HepG2 (cell line): Measurements from ENCODE around the gene ZNF75A. TPM values are rescaled to one million over a fixed set of nuclear protein-coding genes. Genes with fewer than 3 reads are reported as not detected.

Source experiments
- ATAC-seq: fragments of 200-7000 bp; cut with Tn5 transposase; 3 replicates; pipeline ENCODE4 v1.9.1; 2020; ENCODE audit warnings: mild to moderate bottlenecking, moderate library complexity
- BruUV-seq: library from RNA; stranded (reverse); fragments of 400-500 nt; replicated peaks from 2 replicates; lab custom pipeline; 2021; lab: Mats Ljungman, UMichigan
- CTCF ChIA-PET: fragments of 300-600 bp; formaldehyde crosslinking; extraction: SDS; loops from one replicate; lab custom pipeline; 2021; ENCODE audit warnings: low total read pairs, inconsistent platforms, low intra/inter-chr PET ratio; lab: Yijun Ruan, JAX
- POLR2A ChIA-PET: fragments of 350-600 bp; sonication (Branson Sonifier 250); formaldehyde crosslinking; loops from one replicate; lab custom pipeline; 2020; ENCODE audit warnings: antibody characterized with exemption, inconsistent platforms; lab: Yijun Ruan, JAX
- DNase-seq: peaks from one replicate; pipeline ENCODE4 v3.0.0-alpha.2; 2015; ENCODE audit warnings: low spot score
- FAIRE-seq: peaks from 3 replicates; lab custom pipeline; 2011; peaks lifted over from hg19 to GRCh38; lab: Jason Lieb, UNC
- H2AFZ ChIP-seq: one replicate; pipeline ENCODE4 v1.6.1; 2011; ENCODE audit warnings: low read length, inconsistent platforms
- H3K27ac ChIP-seq: fragments of 300-600 bp; 3 replicates; pipeline ENCODE4 v1.8.0; 2011; ENCODE audit warnings: mixed run types, mild to moderate bottlenecking, mixed read lengths, low read length, inconsistent platforms; ENCODE audit not compliant: insufficient read depth; ENCODE audit errors: extremely low read length
- H3K27me3 ChIP-seq, 2 experiments: fragments of 200-600 bp in 1 of 2; 2 replicates in 1 of 2; 3 replicates in 1 of 2; pipeline versions ENCODE4 v1.6.0 to v1.8.0; 2011; ENCODE audit warnings: low read length in 2 of 2, mild to moderate bottlenecking in 2 of 2, moderate library complexity in 2 of 2, inconsistent platforms in 1 of 2; ENCODE audit not compliant: insufficient read depth in 2 of 2, control insufficient read depth in 1 of 2
- H3K36me3 ChIP-seq, 2 experiments: fragments of 200-600 bp in 1 of 2; replicated peaks in 1 of 2; 2 replicates in 1 of 2; 3 replicates in 1 of 2; pipeline versions ENCODE4 v1.5.1 to v1.8.0; 2011; ENCODE audit warnings: low read length in 2 of 2, inconsistent platforms in 1 of 2; ENCODE audit not compliant: insufficient read depth in 2 of 2, control insufficient read depth in 1 of 2
- H3K4me1 ChIP-seq: 2 replicates; pipeline ENCODE4 v1.5.1; 2012; ENCODE audit warnings: low read length, inconsistent platforms; ENCODE audit not compliant: insufficient read depth
- H3K4me2 ChIP-seq: 2 replicates; pipeline ENCODE4 v1.6.0; 2011; ENCODE audit warnings: low read depth, low read length, inconsistent platforms
- H3K4me3 ChIP-seq, 3 experiments: fragments of 200-600 bp in 1 of 3; sonication (generic), shearing (Covaris generic) in 1 of 3; replicated peaks in 1 of 3; 2 replicates each; pipeline ENCODE4 v1.5.1; 2011 to 2016; ENCODE audit warnings: low read length in 3 of 3, inconsistent platforms in 2 of 3, low read depth in 2 of 3, mild to moderate bottlenecking in 2 of 3, control low read depth in 1 of 3, mixed read lengths in 1 of 3; ENCODE audit not compliant: insufficient read depth in 1 of 3
- H3K79me2 ChIP-seq: one replicate; pipeline ENCODE4 v1.6.1; 2011; ENCODE audit warnings: low read length, inconsistent platforms; ENCODE audit not compliant: insufficient read depth
- H3K9ac ChIP-seq: 2 replicates; pipeline ENCODE4 v1.6.0; 2011; ENCODE audit warnings: mild to moderate bottlenecking, low read depth, low read length, inconsistent platforms; ENCODE audit not compliant: insufficient read depth
- H3K9me3 ChIP-seq: 2 replicates; pipeline ENCODE4 v1.5.1; 2012; ENCODE audit warnings: mild to moderate bottlenecking, low read length
- H4K20me1 ChIP-seq: 2 replicates; pipeline ENCODE4 v1.6.0; 2011; ENCODE audit warnings: inconsistent platforms, mild to moderate bottlenecking, low read length, moderate library complexity; ENCODE audit not compliant: insufficient read depth
- CENPT ChIP-seq: sonication (generic); formaldehyde crosslinking; IDR thresholded peaks from 2 replicates; pipeline ENCODE4 v1.8.0; 2022; ENCODE audit warnings: low read depth, mild to moderate bottlenecking, moderate library complexity, missing genetic modification reagents
- MAFK ChIP-seq, 2 experiments: IDR thresholded peaks in 1 of 2; conservative IDR thresholded peaks in 1 of 2; 2 replicates each; pipeline ENCODE4 v1.6.1; 2011; ENCODE audit warnings: improper control_type of control experiment in 2 of 2, low read length in 2 of 2
- SIX4 ChIP-seq: sonication (generic); formaldehyde crosslinking; IDR thresholded peaks from 2 replicates; pipeline ENCODE4 v1.4.0; 2020; ENCODE audit warnings: missing genetic modification reagents
- SOX5 ChIP-seq: IDR thresholded peaks from 2 replicates; pipeline ENCODE4 v1.6.1; 2016; ENCODE audit warnings: borderline replicate concordance
- SP1 ChIP-seq, 2 experiments: fragments of 450-650 bp in 1 of 2; sonication (generic) in 1 of 2; formaldehyde crosslinking in 1 of 2; IDR thresholded peaks; 2 replicates each; pipeline versions ENCODE4 v1.4.0 to v1.6.1; 2016 to 2020; ENCODE audit warnings: missing genetic modification reagents in 1 of 2
- SRSF4 ChIP-seq: fragments of 200-400 bp; formaldehyde crosslinking; IDR thresholded peaks from one replicate; pipeline ENCODE4 v1.6.1; 2018; ENCODE audit warnings: mild to moderate bottlenecking, low read depth, low read length, moderate library complexity; ENCODE audit not compliant: poor library complexity, severe bottlenecking
- THRA ChIP-seq: sonication (generic); formaldehyde crosslinking; IDR thresholded peaks from 2 replicates; pipeline ENCODE4 v1.4.0; 2020; ENCODE audit warnings: missing genetic modification reagents, borderline replicate concordance
- ZMAT5 ChIP-seq: sonication (generic); formaldehyde crosslinking; IDR thresholded peaks from 2 replicates; pipeline ENCODE4 v1.5.0; 2020; ENCODE audit warnings: mild to moderate bottlenecking, low read depth, missing genetic modification reagents, borderline replicate concordance
- ZNF224 ChIP-seq: sonication (generic); formaldehyde crosslinking; IDR thresholded peaks from 2 replicates; pipeline ENCODE4 v1.5.0; 2020; ENCODE audit warnings: mild to moderate bottlenecking, missing genetic modification reagents
- ZNF383 ChIP-seq: sonication (generic); formaldehyde crosslinking; IDR thresholded peaks from 2 replicates; pipeline ENCODE4 v1.4.0; 2020; ENCODE audit warnings: missing genetic modification reagents, mild to moderate bottlenecking, borderline replicate concordance
- WGBS: methylation state at CpG from one replicate; pipeline ENCODE4 v1.1.6; 2017; ENCODE audit warnings: low lambda C conversion rate; 5-methylcytosine and 5-hydroxymethylcytosine counted together
- in situ Hi-C: cut with HindIII; loops from 2 replicates; pipeline ENCODE4 v1.10.0; 2017; ENCODE audit warnings: low pct_unique_long_range_greater_than_20kb; ENCODE audit not compliant: extremely low pct_ligation_motif_present
- intact Hi-C: fragments of 100-400 bp; cut with micrococcal nuclease; formaldehyde crosslinking; loops from one replicate; pipeline ENCODE4 v1.10.0; 2022; ENCODE audit not compliant: unreplicated experiment
- polyA plus RNA-seq, 8 experiments: library from polyadenylated mRNA; depleted of rRNA in 3 of 8; stranded (reverse) in 7 of 8; unstranded in 1 of 8; fragments of >200 nt; fragmentation: Illumina TruSeq in 4 of 8; extraction: Trizol in 4 of 8; gene quantifications; 2 replicates each; pipeline versions ENCODE4 v1.2.1 to v1.2.3, GENCODE V29; 2011 to 2016; ENCODE audit warnings: low read depth in 4 of 8, missing spikeins in 1 of 8, mixed read lengths in 1 of 8; ENCODE audit not compliant: insufficient read depth in 1 of 8
- total RNA-seq, 5 experiments: library from RNA; depleted of rRNA; stranded (reverse); fragments of >200 nt; fragmentation: Illumina TruSeq; extraction: Trizol; gene quantifications; 2 replicates each; pipeline ENCODE4 v1.2.3, GENCODE V29; 2016; ENCODE audit warnings: low read depth in 1 of 5
- TF ChIP-seq, protein P1 (sequence below): sonication (generic); formaldehyde crosslinking; IDR thresholded peaks from 2 replicates; pipeline ENCODE4 v1.4.0; 2020; ENCODE audit warnings: missing genetic modification reagents, mild to moderate bottlenecking, borderline replicate concordance

ZNF75A gene
- total and polyA plus RNA-seq, 2 of the 13 experiments (the other 11 are each of a cell fraction or from before 2014, with no cell fraction given): 1.4 to 2.1 TPM

GRCh38 chr16:3349175-3349574 lies 43.9 kb downstream of the ZNF75A start:
- Histone ChIP-seq H3K4me3 (no peak overlapping the region), H3K4me2 (no peak overlapping the region), H3K9me3 (no peaks in the 10 kb centered on the region), H2AFZ (no peak overlapping the region), H3K79me2 (no peaks in the 10 kb centered on the region), H3K27ac (no peak overlapping the region), H3K36me3 (no peaks in the 10 kb centered on the region), H3K27me3 (peaks cover 0 to 8% of the 10 kb centered on the region in 2 experiments; a peak in 2 of 5 replicates), H3K9ac (no peak overlapping the region), H3K4me1 (no peaks in the 10 kb centered on the region), H4K20me1 (no peaks in the 10 kb centered on the region)
- POLR2A ChIA-PET: no interaction called here
- FAIRE-seq: no peak
- CTCF ChIA-PET: no interaction called here
- WGBS: 54% methylated on average over 13 of the region's 13 CpGs
- no peak for ATAC-seq
- intact Hi-C loops: no loop called here
- no peak for DNase-seq
- in situ Hi-C loops: no loop called here
- no TSS peak for BruUV-seq
- TF ChIP-seq, protein P1, sequence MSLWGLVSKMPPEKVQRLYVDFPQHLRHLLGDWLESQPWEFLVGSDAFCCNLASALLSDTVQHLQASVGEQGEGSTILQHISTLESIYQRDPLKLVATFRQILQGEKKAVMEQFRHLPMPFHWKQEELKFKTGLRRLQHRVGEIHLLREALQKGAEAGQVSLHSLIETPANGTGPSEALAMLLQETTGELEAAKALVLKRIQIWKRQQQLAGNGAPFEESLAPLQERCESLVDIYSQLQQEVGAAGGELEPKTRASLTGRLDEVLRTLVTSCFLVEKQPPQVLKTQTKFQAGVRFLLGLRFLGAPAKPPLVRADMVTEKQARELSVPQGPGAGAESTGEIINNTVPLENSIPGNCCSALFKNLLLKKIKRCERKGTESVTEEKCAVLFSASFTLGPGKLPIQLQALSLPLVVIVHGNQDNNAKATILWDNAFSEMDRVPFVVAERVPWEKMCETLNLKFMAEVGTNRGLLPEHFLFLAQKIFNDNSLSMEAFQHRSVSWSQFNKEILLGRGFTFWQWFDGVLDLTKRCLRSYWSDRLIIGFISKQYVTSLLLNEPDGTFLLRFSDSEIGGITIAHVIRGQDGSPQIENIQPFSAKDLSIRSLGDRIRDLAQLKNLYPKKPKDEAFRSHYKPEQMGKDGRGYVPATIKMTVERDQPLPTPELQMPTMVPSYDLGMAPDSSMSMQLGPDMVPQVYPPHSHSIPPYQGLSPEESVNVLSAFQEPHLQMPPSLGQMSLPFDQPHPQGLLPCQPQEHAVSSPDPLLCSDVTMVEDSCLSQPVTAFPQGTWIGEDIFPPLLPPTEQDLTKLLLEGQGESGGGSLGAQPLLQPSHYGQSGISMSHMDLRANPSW: no peak
- no peak for TF ChIP-seq CENPT
- no peak for TF ChIP-seq SP1 (IDR thresholded peaks at IDR 0.05)
- TF ChIP-seq SP1 (CRISPR knock-in tag; IDR thresholded peaks at IDR 0.05): no peak
- TF ChIP-seq MAFK (conservative IDR thresholded peaks at IDR 0.05 in 1 of 2, IDR thresholded peaks at IDR 0.05 in 1 of 2; ENCODE audit: low read length in 2 of 2): no peak
- TF ChIP-seq SRSF4: no peak
- no peak for TF ChIP-seq SOX5 (CRISPR knock-in tag)
- TF ChIP-seq ZNF383 (CRISPR knock-in tag): no peak
- TF ChIP-seq ZNF224 (CRISPR knock-in tag): no peak
- TF ChIP-seq THRA (CRISPR knock-in tag): no peak
- TF ChIP-seq ZMAT5: no peak
- TF ChIP-seq SIX4: no peak
